HepG2 (cell line): ENCODE measurements around the gene TCF3. TPM values are rescaled to one million over a fixed set of nuclear protein-coding genes. Genes with fewer than 3 reads are reported as not detected.
A peak's percentile ranks its signal among the peaks of the same experiment; 100 is the strongest.

Experiments used
- ATAC-seq: fragments of 200-7000 bp; cut with Tn5 transposase; 3 replicates; pipeline ENCODE4 v1.9.1; 2020; ENCODE audit warnings: mild to moderate bottlenecking, moderate library complexity
- BruUV-seq: library from RNA; stranded (reverse); fragments of 400-500 nt; replicated peaks from 2 replicates; lab custom pipeline; 2021; lab: Mats Ljungman, UMichigan
- CTCF ChIA-PET: fragments of 300-600 bp; formaldehyde crosslinking; extraction: SDS; loops from one replicate; lab custom pipeline; 2021; ENCODE audit warnings: low total read pairs, inconsistent platforms, low intra/inter-chr PET ratio; lab: Yijun Ruan, JAX
- POLR2A ChIA-PET: fragments of 350-600 bp; sonication (Branson Sonifier 250); formaldehyde crosslinking; loops from one replicate; lab custom pipeline; 2020; ENCODE audit warnings: antibody characterized with exemption, inconsistent platforms; lab: Yijun Ruan, JAX
- DNase-seq: peaks from one replicate; pipeline ENCODE4 v3.0.0-alpha.2; 2015; ENCODE audit warnings: low spot score
- FAIRE-seq: peaks from 3 replicates; lab custom pipeline; 2011; peaks lifted over from hg19 to GRCh38; lab: Jason Lieb, UNC
- H2AFZ ChIP-seq: one replicate; pipeline ENCODE4 v1.6.1; 2011; ENCODE audit warnings: low read length, inconsistent platforms
- H3K27ac ChIP-seq: fragments of 300-600 bp; 3 replicates; pipeline ENCODE4 v1.8.0; 2011; ENCODE audit warnings: mixed run types, mild to moderate bottlenecking, mixed read lengths, low read length, inconsistent platforms; ENCODE audit not compliant: insufficient read depth; ENCODE audit errors: extremely low read length
- H3K27me3 ChIP-seq, 2 experiments: fragments of 200-600 bp in 1 of 2; 2 replicates in 1 of 2; 3 replicates in 1 of 2; pipeline versions ENCODE4 v1.6.0 to v1.8.0; 2011; ENCODE audit warnings: low read length in 2 of 2, mild to moderate bottlenecking in 2 of 2, moderate library complexity in 2 of 2, inconsistent platforms in 1 of 2; ENCODE audit not compliant: insufficient read depth in 2 of 2, control insufficient read depth in 1 of 2
- H3K36me3 ChIP-seq, 2 experiments: fragments of 200-600 bp in 1 of 2; replicated peaks in 1 of 2; 2 replicates in 1 of 2; 3 replicates in 1 of 2; pipeline versions ENCODE4 v1.5.1 to v1.8.0; 2011; ENCODE audit warnings: low read length in 2 of 2, inconsistent platforms in 1 of 2; ENCODE audit not compliant: insufficient read depth in 2 of 2, control insufficient read depth in 1 of 2
- H3K4me1 ChIP-seq: 2 replicates; pipeline ENCODE4 v1.5.1; 2012; ENCODE audit warnings: low read length, inconsistent platforms; ENCODE audit not compliant: insufficient read depth
- H3K4me2 ChIP-seq: 2 replicates; pipeline ENCODE4 v1.6.0; 2011; ENCODE audit warnings: low read depth, low read length, inconsistent platforms
- H3K4me3 ChIP-seq, 3 experiments: fragments of 200-600 bp in 1 of 3; sonication (generic), shearing (Covaris generic) in 1 of 3; replicated peaks in 1 of 3; 2 replicates each; pipeline ENCODE4 v1.5.1; 2011 to 2016; ENCODE audit warnings: low read length in 3 of 3, inconsistent platforms in 2 of 3, low read depth in 2 of 3, mild to moderate bottlenecking in 2 of 3, control low read depth in 1 of 3, mixed read lengths in 1 of 3; ENCODE audit not compliant: insufficient read depth in 1 of 3
- H3K79me2 ChIP-seq: one replicate; pipeline ENCODE4 v1.6.1; 2011; ENCODE audit warnings: low read length, inconsistent platforms; ENCODE audit not compliant: insufficient read depth
- H3K9ac ChIP-seq: 2 replicates; pipeline ENCODE4 v1.6.0; 2011; ENCODE audit warnings: mild to moderate bottlenecking, low read depth, low read length, inconsistent platforms; ENCODE audit not compliant: insufficient read depth
- H3K9me3 ChIP-seq: 2 replicates; pipeline ENCODE4 v1.5.1; 2012; ENCODE audit warnings: mild to moderate bottlenecking, low read length
- H4K20me1 ChIP-seq: 2 replicates; pipeline ENCODE4 v1.6.0; 2011; ENCODE audit warnings: inconsistent platforms, mild to moderate bottlenecking, low read length, moderate library complexity; ENCODE audit not compliant: insufficient read depth
- MAX ChIP-seq: IDR thresholded peaks from 2 replicates; pipeline ENCODE4 v1.6.1; 2012; ENCODE audit warnings: inconsistent platforms
- MED1 ChIP-seq: sonication (generic); formaldehyde crosslinking; IDR thresholded peaks from 2 replicates; pipeline ENCODE4 v1.4.0; 2020; ENCODE audit warnings: missing genetic modification reagents
- MIER2 ChIP-seq: IDR thresholded peaks from 2 replicates; pipeline ENCODE4 v1.6.1; 2016; ENCODE audit warnings: missing biosample characterization, missing genetic modification reagents
- MXI1 ChIP-seq: IDR thresholded peaks from 3 replicates; pipeline ENCODE4 v1.6.1; 2012; ENCODE audit warnings: low read depth, low read length, inconsistent platforms, borderline replicate concordance
- NKX3-1 ChIP-seq: sonication (generic); formaldehyde crosslinking; IDR thresholded peaks from 2 replicates; pipeline ENCODE4 v1.5.0; 2020; ENCODE audit warnings: missing genetic modification reagents
- NR2F1 ChIP-seq, 2 experiments: fragments of 450-650 bp in 1 of 2; formaldehyde crosslinking in 1 of 2; IDR thresholded peaks; 2 replicates each; pipeline versions ENCODE4 v1.5.0 to v1.6.1; 2016 to 2020; ENCODE audit warnings: mild to moderate bottlenecking in 1 of 2, missing compliant biosample characterization in 1 of 2, missing genetic modification reagents in 1 of 2, moderate library complexity in 1 of 2
- PATZ1 ChIP-seq: sonication (generic); formaldehyde crosslinking; IDR thresholded peaks from 2 replicates; pipeline ENCODE4 v1.4.0; 2020; ENCODE audit warnings: missing genetic modification reagents
- POLR2A ChIP-seq, 2 experiments: IDR thresholded peaks; 2 replicates each; pipeline ENCODE4 v1.6.1; 2011; ENCODE audit warnings: low read depth in 2 of 2, low read length in 2 of 2, mild to moderate bottlenecking in 1 of 2, moderate library complexity in 1 of 2; ENCODE audit not compliant: insufficient read depth in 1 of 2
- PRDM15 ChIP-seq: sonication (generic); formaldehyde crosslinking; IDR thresholded peaks from 2 replicates; pipeline ENCODE4 v1.4.0; 2020; ENCODE audit warnings: missing genetic modification reagents
- YY1 ChIP-seq: IDR thresholded peaks from 2 replicates; pipeline ENCODE4 v1.6.1; 2011; ENCODE audit warnings: low read length, low read depth, moderate library complexity, mild to moderate bottlenecking; ENCODE audit not compliant: insufficient read depth, insufficient replicate concordance
- ZFP1 ChIP-seq: IDR thresholded peaks from 2 replicates; pipeline ENCODE4 v1.6.1; 2016
- ZMYM2 ChIP-seq: sonication (generic); formaldehyde crosslinking; IDR thresholded peaks from 2 replicates; pipeline ENCODE4 v1.8.0; 2022; ENCODE audit warnings: mild to moderate bottlenecking, missing genetic modification reagents
- ZMYM3 ChIP-seq: sonication (generic); formaldehyde crosslinking; IDR thresholded peaks from 2 replicates; pipeline ENCODE4 v1.5.1; 2020; ENCODE audit warnings: mild to moderate bottlenecking, missing genetic modification reagents
- ZNF12 ChIP-seq: sonication (generic); formaldehyde crosslinking; IDR thresholded peaks from 2 replicates; pipeline ENCODE4 v1.5.0; 2020; ENCODE audit warnings: missing genetic modification reagents
- ZNF282 ChIP-seq: fragments of 450-650 bp; IDR thresholded peaks from 2 replicates; pipeline ENCODE4 v1.6.1; 2018; ENCODE audit not compliant: partially characterized antibody
- ZNF350 ChIP-seq: sonication (generic); formaldehyde crosslinking; IDR thresholded peaks from 2 replicates; pipeline ENCODE4 v1.4.0; 2020; ENCODE audit warnings: mild to moderate bottlenecking, low read depth, missing genetic modification reagents, borderline replicate concordance
- ZNF546 ChIP-seq: sonication (generic); formaldehyde crosslinking; conservative IDR thresholded peaks from 2 replicates; pipeline ENCODE4 v1.8.1; 2023; ENCODE audit warnings: mild to moderate bottlenecking, missing genetic modification reagents
- WGBS: methylation state at CpG from one replicate; pipeline ENCODE4 v1.1.6; 2017; ENCODE audit warnings: low lambda C conversion rate; 5-methylcytosine and 5-hydroxymethylcytosine counted together
- in situ Hi-C: cut with HindIII; loops from 2 replicates; pipeline ENCODE4 v1.10.0; 2017; ENCODE audit warnings: low pct_unique_long_range_greater_than_20kb; ENCODE audit not compliant: extremely low pct_ligation_motif_present
- intact Hi-C: fragments of 100-400 bp; cut with micrococcal nuclease; formaldehyde crosslinking; loops from one replicate; pipeline ENCODE4 v1.10.0; 2022; ENCODE audit not compliant: unreplicated experiment
- polyA plus RNA-seq, 8 experiments: library from polyadenylated mRNA; depleted of rRNA in 3 of 8; stranded (reverse) in 7 of 8; unstranded in 1 of 8; fragments of >200 nt; fragmentation: Illumina TruSeq in 4 of 8; extraction: Trizol in 4 of 8; gene quantifications; 2 replicates each; pipeline versions ENCODE4 v1.2.1 to v1.2.3, GENCODE V29; 2011 to 2016; ENCODE audit warnings: low read depth in 4 of 8, missing spikeins in 1 of 8, mixed read lengths in 1 of 8; ENCODE audit not compliant: insufficient read depth in 1 of 8
- total RNA-seq, 5 experiments: library from RNA; depleted of rRNA; stranded (reverse); fragments of >200 nt; fragmentation: Illumina TruSeq; extraction: Trizol; gene quantifications; 2 replicates each; pipeline ENCODE4 v1.2.3, GENCODE V29; 2016; ENCODE audit warnings: low read depth in 1 of 5
- TF ChIP-seq, protein P1 (sequence below): sonication (generic); formaldehyde crosslinking; IDR thresholded peaks from 2 replicates; pipeline ENCODE4 v1.8.0; 2023; ENCODE audit warnings: mild to moderate bottlenecking, missing genetic modification reagents

Gene TCF3
- total and polyA plus RNA-seq, 2 of the 13 experiments (the other 11 are each of a cell fraction or from before 2014, with no cell fraction given), result 51.4 to 53.2 TPM

- H3K4me1 ChIP-seq, result no peaks in the 10 kb centered on the region
- no peak overlapping the region for H2AFZ ChIP-seq
- intact Hi-C loops (no loop called here), in situ Hi-C loops (no loop called here)
- DNase-seq, result no peak
- WGBS, result 26% methylated on average over 18 of the region's 62 CpGs
- no peaks in the 10 kb centered on the region for H3K79me2 ChIP-seq
- H3K4me3 ChIP-seq, result peak overlapping the region in 1 of 3 experiments; percentile 33; a peak in 1 of 6 replicates
- H3K4me2 ChIP-seq, result peak overlapping the region; percentile 5; the same call in 1 of the 2 replicates
- H3K36me3 ChIP-seq, result no peaks in the 10 kb centered on the region
- no peak overlapping the region for H3K9ac ChIP-seq
- no peak for ATAC-seq
- H3K27me3 ChIP-seq, result peaks cover 6 to 52% of the 10 kb centered on the region in 2 experiments
- ChIA-PET CTCF (no interaction called here), POLR2A (no interaction called here)
- H4K20me1 ChIP-seq, result no peaks in the 10 kb centered on the region
- no peak for FAIRE-seq
- no peak overlapping the region for H3K27ac ChIP-seq
- no peaks in the 10 kb centered on the region for H3K9me3 ChIP-seq
- BruUV-seq, result no TSS peak
- TF ChIP-seq MIER2, result no peak
- TF ChIP-seq, protein P1, sequence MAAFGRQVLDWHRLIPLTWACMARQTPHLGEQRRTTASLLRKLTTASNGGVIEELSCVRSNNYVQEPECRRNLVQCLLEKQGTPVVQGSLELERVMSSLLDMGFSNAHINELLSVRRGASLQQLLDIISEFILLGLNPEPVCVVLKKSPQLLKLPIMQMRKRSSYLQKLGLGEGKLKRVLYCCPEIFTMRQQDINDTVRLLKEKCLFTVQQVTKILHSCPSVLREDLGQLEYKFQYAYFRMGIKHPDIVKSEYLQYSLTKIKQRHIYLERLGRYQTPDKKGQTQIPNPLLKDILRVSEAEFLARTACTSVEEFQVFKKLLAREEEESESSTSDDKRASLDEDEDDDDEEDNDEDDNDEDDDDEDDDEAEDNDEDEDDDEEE (CRISPR knock-in tag), result no peak
- no peak for TF ChIP-seq ZMYM2 (CRISPR knock-in tag)
- no peak for TF ChIP-seq MED1 (CRISPR knock-in tag)
- TF ChIP-seq NR2F1 (CRISPR knock-in tag; IDR thresholded peaks at IDR 0.05), result no peak
- TF ChIP-seq MAX, result 0 out of 2 replicates have a peak, but pooled peaks have one; percentile 24
- TF ChIP-seq ZFP1, result no peak
- TF ChIP-seq MXI1, result no peak
- TF ChIP-seq ZNF12 (CRISPR knock-in tag), result no peak
- TF ChIP-seq ZNF282, result no peak
- no peak for TF ChIP-seq PRDM15 (CRISPR knock-in tag)
- no peak for TF ChIP-seq ZNF546 (CRISPR knock-in tag)
- no peak for TF ChIP-seq POLR2A (IDR thresholded peaks at IDR 0.05; ENCODE audit: insufficient read depth in 1 of 2, low read depth in 2 of 2, low read length in 2 of 2)
- TF ChIP-seq ZNF350 (CRISPR knock-in tag), result no peak
- TF ChIP-seq ZMYM3 (CRISPR knock-in tag), result peak; percentile 47; the same call in 1 of the 2 replicates
- TF ChIP-seq PATZ1, result peak; percentile 27
- TF ChIP-seq YY1, result peak; percentile 24
- TF ChIP-seq NKX3-1 (CRISPR knock-in tag), result no peak
Measured at GRCh38 chr19:1675633-1676350, 23.4 kb upstream of the TCF3 start.
